Activated CD4-positive, alpha-beta T cell treated with anti-CD3 and anti-CD28 coated beads, Interleukin-2, amount 10 ng/mL, durations not matched to agents 7 days and 5 days (primary cell): ENCODE results near the gene VOPP1. TPM values are rescaled to one million over a fixed set of nuclear protein-coding genes. Genes with fewer than 3 reads are reported as not detected.

ENCODE experiments used
- CTCF ChIA-PET: fragments of 350-600 bp; sonication (Branson Sonifier 250); formaldehyde crosslinking; loops from one replicate; lab custom pipeline; 2021; ENCODE audit warnings: antibody characterized with exemption; lab: Charles Lee
- POLR2A ChIA-PET: fragments of 350-600 bp; sonication (Branson Sonifier 250); formaldehyde crosslinking; loops from one replicate; lab custom pipeline; 2021; ENCODE audit warnings: antibody characterized with exemption; lab: Charles Lee
- DNase-seq: peaks from one replicate; pipeline ENCODE4 v3.0.0-alpha.2; 2020
- H3K27ac Mint-ChIP-seq: one replicate; pipeline ENCODE4 v1.8.0; 2021; ENCODE audit warnings: mild to moderate bottlenecking, moderate library complexity, mixed read lengths
- H3K27me3 Mint-ChIP-seq: one replicate; pipeline ENCODE4 v1.8.0; 2021; ENCODE audit warnings: mixed read lengths
- H3K36me3 Mint-ChIP-seq: one replicate; pipeline ENCODE4 v1.8.0; 2021; ENCODE audit warnings: low read depth, mixed read lengths
- H3K4me1 Mint-ChIP-seq: one replicate; pipeline ENCODE4 v1.8.0; 2021; ENCODE audit warnings: mixed read lengths
- H3K4me3 Mint-ChIP-seq: one replicate; pipeline ENCODE4 v1.8.0; 2021; ENCODE audit warnings: mild to moderate bottlenecking, moderate library complexity, mixed read lengths
- H3K9me3 Mint-ChIP-seq: one replicate; pipeline ENCODE4 v1.8.0; 2021; ENCODE audit warnings: mixed read lengths
- total RNA-seq, 2 experiments: library from RNA; stranded (reverse); gene quantifications; one replicate each; pipeline ENCODE4 v1.2.3, GENCODE V29; 2021

VOPP1 gene
- total RNA-seq, 2 experiments from 2014 or later, result 74.5 to 77.2 TPM

- Mint-ChIP-seq H3K9me3 (no peaks in the 10 kb centered on the region), H3K4me1 (peaks cover 79% of the 10 kb centered on the region), H3K27ac (peak overlapping the region; percentile 82), H3K4me3 (no peak overlapping the region), H3K27me3 (no peaks in the 10 kb centered on the region), H3K36me3 (peaks cover 69% of the 10 kb centered on the region)
- POLR2A ChIA-PET, result no interaction called here
- CTCF ChIA-PET, result no interaction called here
- no peak for DNase-seq
These were observed 87.5 kb downstream of the VOPP1 start for GRCh38 chr7:55484834-55485233.

GRCh38 chr7:55484241-55484640, 88.1 kb downstream of the VOPP1 start:
- Mint-ChIP-seq H3K9me3 (no peaks in the 10 kb centered on the region), H3K36me3 (peaks cover 63% of the 10 kb centered on the region), H3K4me3 (no peak overlapping the region), H3K4me1 (peaks cover 75% of the 10 kb centered on the region), H3K27me3 (no peaks in the 10 kb centered on the region), H3K27ac (peak overlapping the region; percentile 82)
- ChIA-PET CTCF (no interaction called here), POLR2A (no interaction called here)
- DNase-seq, result no peak

DNA sequence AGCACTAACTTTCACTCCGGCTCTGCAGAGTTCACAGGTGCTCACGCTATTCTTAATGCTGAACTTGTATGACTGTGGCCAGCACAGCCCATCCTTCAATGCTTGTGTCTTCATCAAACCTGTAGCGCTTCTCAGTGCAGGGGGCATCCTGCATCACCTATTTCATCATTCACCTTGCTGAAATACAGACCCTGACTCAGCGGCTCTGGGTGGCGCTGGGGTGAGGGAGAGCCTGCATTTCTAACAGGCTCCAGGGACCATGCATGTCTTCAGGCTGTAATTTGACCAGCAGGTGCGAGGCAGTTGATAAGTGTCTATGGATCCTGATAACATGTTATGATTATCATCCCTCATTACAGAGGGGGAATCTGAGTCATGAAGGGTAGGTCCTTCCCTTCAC, 89.3 kb downstream of the VOPP1 start:
- no peaks in the 10 kb centered on the region for H3K9me3 Mint-ChIP-seq
- CTCF ChIA-PET, result no interaction called here
- POLR2A ChIA-PET, result no interaction called here
- H3K27ac Mint-ChIP-seq, result peak overlapping the region; percentile 7
- no peaks in the 10 kb centered on the region for H3K27me3 Mint-ChIP-seq
- peaks cover 73% of the 10 kb centered on the region for H3K4me1 Mint-ChIP-seq
- no peak for DNase-seq
- peaks cover 55% of the 10 kb centered on the region for H3K36me3 Mint-ChIP-seq
- H3K4me3 Mint-ChIP-seq, result no peak overlapping the region

- DNase-seq, result no peak
- ChIA-PET POLR2A (interaction anchor here (1.0 kb wide), 1 partner anchor 35 kb away, joined by 3 read pairs; no protein-coding TSS in a partner anchor), CTCF (no interaction called here)
- H3K27ac Mint-ChIP-seq, result peak overlapping the region; percentile 22
- no peaks in the 10 kb centered on the region for H3K9me3 Mint-ChIP-seq
- H3K27me3 Mint-ChIP-seq, result no peaks in the 10 kb centered on the region
- peaks cover 55% of the 10 kb centered on the region for H3K36me3 Mint-ChIP-seq
- H3K4me3 Mint-ChIP-seq, result no peak overlapping the region
- H3K4me1 Mint-ChIP-seq, result peaks cover 82% of the 10 kb centered on the region
These were observed 91.1 kb downstream of the VOPP1 start for GRCh38 chr7:55481155-55481554.

DNA sequence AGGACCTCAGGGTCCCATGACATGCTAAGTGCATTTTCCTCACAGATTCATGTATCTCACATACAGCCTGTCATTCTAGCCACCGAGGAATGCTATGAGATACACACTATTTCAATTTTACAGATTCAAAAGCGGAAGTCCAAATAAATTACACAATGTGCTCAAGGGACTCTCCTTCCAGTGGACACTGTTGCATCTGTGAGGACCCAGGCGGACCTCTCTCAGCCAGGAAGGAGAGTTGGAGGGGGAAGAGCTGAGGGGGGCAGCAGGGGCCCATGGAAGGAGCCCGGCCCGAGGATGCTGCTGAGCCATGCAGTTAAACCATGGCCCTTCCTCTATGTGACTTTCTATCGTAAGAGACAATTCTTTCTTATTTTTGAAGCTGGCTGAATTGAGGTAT, 93.6 kb downstream of the VOPP1 start:
- ChIA-PET CTCF (interaction anchor here (1.9 kb wide), 1 partner anchor 10 kb away, joined by 6 read pairs; no protein-coding TSS in a partner anchor), POLR2A (interaction anchor here (0.6 kb wide), 1 partner anchor 17 kb away, joined by 5 read pairs; no protein-coding TSS in a partner anchor)
- Mint-ChIP-seq H3K27ac (no peak overlapping the region), H3K4me3 (no peak overlapping the region), H3K4me1 (peaks cover 85% of the 10 kb centered on the region), H3K36me3 (peaks cover 57% of the 10 kb centered on the region), H3K27me3 (no peaks in the 10 kb centered on the region), H3K9me3 (no peaks in the 10 kb centered on the region)
- DNase-seq, result no peak

DNA sequence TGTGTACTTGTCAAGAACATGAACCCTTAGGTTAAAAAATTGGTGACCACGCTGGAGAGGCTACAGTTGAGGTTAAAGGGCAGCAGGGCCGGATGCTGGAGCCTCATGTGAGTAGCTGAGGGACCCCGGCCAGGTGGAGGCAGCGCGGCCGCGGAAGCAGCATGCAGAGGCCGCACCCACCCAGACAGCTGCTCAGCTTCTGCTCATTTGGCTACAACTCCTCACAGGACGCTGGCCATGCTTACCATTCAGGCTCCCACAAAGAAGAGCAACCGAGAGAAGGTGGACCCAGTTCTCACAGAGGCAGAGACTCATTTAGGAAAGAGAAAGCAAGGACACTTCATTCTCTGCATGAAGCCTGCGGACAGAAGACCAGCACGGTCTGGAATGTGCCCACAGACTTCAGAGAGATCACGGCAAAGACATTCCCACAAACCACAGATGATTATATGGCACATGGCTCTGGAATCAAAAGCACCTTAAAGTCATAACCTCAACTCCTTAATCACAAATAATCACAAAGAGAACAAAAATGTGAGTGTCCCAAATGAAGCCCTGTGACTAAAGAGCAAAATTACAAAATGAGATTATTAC, 94.4 kb downstream of the VOPP1 start:
- Mint-ChIP-seq H3K4me3 (no peak overlapping the region), H3K27me3 (no peaks in the 10 kb centered on the region), H3K9me3 (no peaks in the 10 kb centered on the region), H3K27ac (peak overlapping the region; percentile 22), H3K36me3 (peaks cover 53% of the 10 kb centered on the region), H3K4me1 (peaks cover 85% of the 10 kb centered on the region)
- DNase-seq, result no peak
- POLR2A ChIA-PET, result no interaction called here
- CTCF ChIA-PET, result interaction anchor here (1.1 kb wide), 1 partner anchor 15 kb away, joined by 3 read pairs; no protein-coding TSS in a partner anchor

DNA sequence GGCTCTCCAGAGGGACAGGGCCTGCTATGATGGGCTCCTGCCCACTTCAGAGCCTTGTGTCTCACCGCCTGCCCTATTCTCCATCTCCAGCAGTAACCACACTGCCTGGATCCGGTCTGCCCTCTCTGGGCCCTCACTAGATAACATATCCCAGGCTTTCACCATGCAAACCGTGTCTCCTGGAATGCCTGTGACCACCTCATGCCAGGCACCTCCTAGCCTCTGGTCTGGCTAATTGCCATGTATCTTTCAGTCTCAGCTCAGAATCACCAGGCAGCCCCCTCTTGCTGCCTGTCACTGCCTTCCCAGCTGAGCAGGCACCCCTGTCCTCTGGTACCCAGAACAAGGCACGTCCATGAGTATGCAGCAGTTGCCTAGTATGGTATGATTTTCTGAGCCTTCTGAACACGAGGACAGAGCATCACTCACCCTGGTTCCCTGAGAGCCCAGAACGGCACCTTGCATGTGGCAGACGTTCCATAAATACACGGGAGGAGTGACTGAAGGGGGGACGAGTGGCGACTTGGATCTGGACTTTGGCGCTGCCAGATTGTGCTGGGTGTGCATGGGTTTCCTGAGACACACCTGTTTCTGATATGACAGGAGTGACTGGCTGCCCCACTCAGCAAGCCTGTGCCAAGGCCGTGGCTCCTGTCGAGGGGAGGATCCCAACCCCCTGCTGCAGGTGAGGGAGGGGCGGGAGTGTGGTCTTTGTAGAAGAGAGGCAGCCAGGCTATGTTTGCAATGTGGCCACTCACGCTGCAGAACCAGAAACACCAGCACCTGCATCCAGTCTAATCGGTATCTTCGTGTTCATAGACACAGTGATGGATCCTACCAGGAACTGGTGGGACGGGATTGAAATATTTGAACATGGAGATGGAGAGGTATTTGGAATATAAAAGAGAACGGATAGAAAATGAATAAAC, 95.2 kb downstream of the VOPP1 start:
- H3K27ac Mint-ChIP-seq, result peak overlapping the region; percentile 83
- H3K36me3 Mint-ChIP-seq, result peaks cover 53% of the 10 kb centered on the region
- H3K4me1 Mint-ChIP-seq, result peaks cover 80% of the 10 kb centered on the region
- H3K4me3 Mint-ChIP-seq, result peak overlapping the region; percentile 18
- ChIA-PET POLR2A (no interaction called here), CTCF (interaction anchor here (1.1 kb wide), 1 partner anchor 16 kb away, joined by 3 read pairs; no protein-coding TSS in a partner anchor)
- H3K9me3 Mint-ChIP-seq, result no peaks in the 10 kb centered on the region
- H3K27me3 Mint-ChIP-seq, result no peaks in the 10 kb centered on the region
- DNase-seq, result no peak

DNA sequence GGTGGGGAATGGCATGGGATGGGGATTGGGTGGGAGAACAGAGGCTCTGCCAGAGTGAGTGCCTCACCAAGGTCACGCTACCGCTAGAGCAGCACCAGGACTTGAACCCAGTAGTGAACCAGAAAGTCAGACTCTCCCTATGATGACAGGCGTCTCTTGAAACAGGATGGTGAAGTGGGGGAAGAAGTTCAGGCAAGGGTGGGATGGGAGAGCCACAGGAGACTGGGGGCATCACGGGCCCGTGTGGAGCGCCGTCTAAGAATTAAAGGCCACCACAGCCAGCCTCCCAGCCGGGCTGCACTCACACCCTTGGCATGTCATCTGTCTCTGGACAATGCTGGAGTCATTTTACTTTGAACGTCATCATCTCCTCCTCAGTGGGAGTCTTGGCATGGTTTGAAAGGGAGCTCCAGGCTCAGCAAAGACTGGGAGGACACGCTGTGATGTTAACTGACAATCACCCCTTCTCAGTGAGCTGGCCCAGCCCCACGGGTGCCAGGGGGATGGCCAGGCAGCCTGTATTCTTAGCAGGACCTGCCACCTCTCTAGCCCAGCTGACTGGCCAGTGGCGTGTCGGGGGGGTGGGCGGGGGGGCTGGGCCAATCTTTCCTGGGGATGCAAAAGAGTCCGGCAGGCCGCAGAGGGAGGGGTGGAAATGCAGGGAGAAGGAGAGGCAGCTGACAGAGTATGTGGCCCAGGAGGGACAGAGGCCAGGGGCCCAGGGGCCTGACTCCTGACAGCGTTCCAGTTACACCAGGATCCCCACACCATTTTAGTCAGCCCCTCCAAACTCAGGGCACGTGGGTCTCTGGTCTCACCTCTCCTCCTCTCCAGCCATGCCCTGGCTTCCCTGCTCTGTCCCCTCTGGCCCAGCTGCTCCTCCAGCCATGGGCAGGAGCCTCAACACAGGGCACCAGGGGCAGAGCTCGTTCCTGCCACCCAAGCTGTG, 96.2 kb downstream of the VOPP1 start:
- ChIA-PET POLR2A (interaction anchor here (0.7 kb wide), 1 partner anchor 94 kb away, joined by 3 read pairs; no protein-coding TSS in a partner anchor), CTCF (no interaction called here)
- peak overlapping the region; percentile 88 for H3K27ac Mint-ChIP-seq
- no peaks in the 10 kb centered on the region for H3K9me3 Mint-ChIP-seq
- H3K4me3 Mint-ChIP-seq, result peak overlapping the region; percentile 50
- peaks cover 51% of the 10 kb centered on the region for H3K36me3 Mint-ChIP-seq
- H3K4me1 Mint-ChIP-seq, result peaks cover 74% of the 10 kb centered on the region
- DNase-seq, result no peak
- no peaks in the 10 kb centered on the region for H3K27me3 Mint-ChIP-seq

GRCh38 chr7:55474944-55475854, 97.1 kb downstream of the VOPP1 start:
- Mint-ChIP-seq H3K36me3 (peaks cover 50% of the 10 kb centered on the region), H3K27me3 (no peaks in the 10 kb centered on the region), H3K9me3 (no peaks in the 10 kb centered on the region), H3K4me3 (peak overlapping the region; percentile 50), H3K4me1 (peaks cover 72% of the 10 kb centered on the region), H3K27ac (peak overlapping the region; percentile 88)
- CTCF ChIA-PET, result no interaction called here
- DNase-seq, result peak; percentile 70
- POLR2A ChIA-PET, result no interaction called here

DNA sequence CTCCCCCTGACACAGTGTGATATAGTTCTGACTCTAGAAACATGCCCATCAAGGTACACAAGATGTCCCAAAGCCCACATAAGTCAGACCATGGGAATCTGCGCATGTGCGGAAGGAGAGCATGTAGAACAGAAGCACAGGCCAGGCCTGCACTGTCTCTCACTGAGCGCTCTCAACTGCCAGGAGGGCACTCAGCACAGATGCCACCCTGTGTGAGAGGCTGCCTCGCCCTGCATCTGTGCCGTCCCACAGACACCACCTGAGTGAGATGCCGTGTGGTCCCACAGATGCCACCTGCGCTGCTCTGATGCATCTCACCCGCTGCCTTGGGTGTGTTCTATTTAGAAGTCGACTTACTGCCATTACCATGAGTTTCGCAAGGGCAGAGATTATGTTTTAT, 98.4 kb downstream of the VOPP1 start:
- H3K4me3 Mint-ChIP-seq, result no peak overlapping the region
- peaks cover 54% of the 10 kb centered on the region for H3K36me3 Mint-ChIP-seq
- CTCF ChIA-PET, result no interaction called here
- H3K27me3 Mint-ChIP-seq, result no peaks in the 10 kb centered on the region
- peak overlapping the region; percentile 88 for H3K27ac Mint-ChIP-seq
- H3K9me3 Mint-ChIP-seq, result no peaks in the 10 kb centered on the region
- H3K4me1 Mint-ChIP-seq, result peaks cover 78% of the 10 kb centered on the region
- no peak for DNase-seq
- POLR2A ChIA-PET, result no interaction called here

GRCh38 chr7:55472928-55473725, 99.2 kb downstream of the VOPP1 start:
- Mint-ChIP-seq H3K4me1 (peaks cover 79% of the 10 kb centered on the region), H3K27ac (peak overlapping the region; percentile 88), H3K27me3 (no peaks in the 10 kb centered on the region), H3K9me3 (no peaks in the 10 kb centered on the region), H3K36me3 (peaks cover 58% of the 10 kb centered on the region), H3K4me3 (no peak overlapping the region)
- CTCF ChIA-PET, result no interaction called here
- no peak for DNase-seq
- POLR2A ChIA-PET, result no interaction called here
